ENCODE results near the gene SH3BP1.
A peak's percentile ranks its signal among the peaks of the same experiment; 100 is the strongest.
"Not testable (repeated sequence)": the region's sequence is repeated elsewhere in the genome, so short reads cannot be mapped to it uniquely, and the experiment has no call there.

The SH3BP1 gene, protein sequence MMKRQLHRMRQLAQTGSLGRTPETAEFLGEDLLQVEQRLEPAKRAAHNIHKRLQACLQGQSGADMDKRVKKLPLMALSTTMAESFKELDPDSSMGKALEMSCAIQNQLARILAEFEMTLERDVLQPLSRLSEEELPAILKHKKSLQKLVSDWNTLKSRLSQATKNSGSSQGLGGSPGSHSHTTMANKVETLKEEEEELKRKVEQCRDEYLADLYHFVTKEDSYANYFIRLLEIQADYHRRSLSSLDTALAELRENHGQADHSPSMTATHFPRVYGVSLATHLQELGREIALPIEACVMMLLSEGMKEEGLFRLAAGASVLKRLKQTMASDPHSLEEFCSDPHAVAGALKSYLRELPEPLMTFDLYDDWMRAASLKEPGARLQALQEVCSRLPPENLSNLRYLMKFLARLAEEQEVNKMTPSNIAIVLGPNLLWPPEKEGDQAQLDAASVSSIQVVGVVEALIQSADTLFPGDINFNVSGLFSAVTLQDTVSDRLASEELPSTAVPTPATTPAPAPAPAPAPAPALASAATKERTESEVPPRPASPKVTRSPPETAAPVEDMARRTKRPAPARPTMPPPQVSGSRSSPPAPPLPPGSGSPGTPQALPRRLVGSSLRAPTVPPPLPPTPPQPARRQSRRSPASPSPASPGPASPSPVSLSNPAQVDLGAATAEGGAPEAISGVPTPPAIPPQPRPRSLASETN

DNA sequence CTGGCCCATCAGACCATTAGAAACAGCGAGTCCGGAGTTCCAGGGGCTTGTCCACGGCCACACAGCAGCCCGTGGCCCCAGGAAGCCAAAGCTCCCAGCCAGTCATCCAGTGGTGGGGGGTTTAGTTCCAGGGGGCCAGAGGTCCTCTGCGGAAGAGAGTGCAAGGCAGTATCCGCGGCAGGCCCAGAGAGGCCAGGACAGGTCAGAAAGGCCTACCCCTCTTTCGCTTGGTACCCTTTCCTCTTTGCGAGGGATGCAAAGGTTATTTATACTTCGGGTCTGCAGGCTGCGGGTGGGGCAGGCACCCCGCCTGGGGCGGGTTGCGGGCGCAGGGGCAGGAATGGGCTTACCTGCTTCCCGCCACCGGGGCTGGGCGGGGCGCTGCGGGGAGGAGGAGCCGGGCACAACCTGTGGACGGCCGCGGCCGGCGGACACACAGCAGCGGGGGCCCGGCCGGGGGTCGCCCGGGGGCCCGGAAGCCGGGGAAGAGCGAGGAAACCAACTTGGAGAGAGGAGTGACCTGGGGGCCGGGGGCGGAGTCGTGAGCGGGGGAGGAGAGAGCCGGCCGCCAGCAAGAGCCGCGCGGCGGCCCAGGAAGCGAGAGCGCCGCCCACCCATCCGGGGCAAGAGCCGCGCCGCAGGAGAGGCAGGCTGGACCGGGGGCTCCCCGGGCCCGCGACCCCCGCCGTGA lies at the start of gene SH3BP1:
Gene SH3BP1, plus strand, starts transcription at position 600 of the 691 bp plus-strand sequence. CDS start 119 bp downstream, outside the sequence.
- no peak for DNase-seq

GRCh38 chr22:37591081-37591480 lies 48.4 kb upstream of the SH3BP1 start:
- DNase-seq, result not testable (repeated sequence)

GRCh38 chr22:37591823-37592404 lies 47.6 kb upstream of the SH3BP1 start:
- no peak for DNase-seq

GRCh38 chr22:37594237-37594636 lies 45.2 kb upstream of the SH3BP1 start:
- no peak for DNase-seq

DNA sequence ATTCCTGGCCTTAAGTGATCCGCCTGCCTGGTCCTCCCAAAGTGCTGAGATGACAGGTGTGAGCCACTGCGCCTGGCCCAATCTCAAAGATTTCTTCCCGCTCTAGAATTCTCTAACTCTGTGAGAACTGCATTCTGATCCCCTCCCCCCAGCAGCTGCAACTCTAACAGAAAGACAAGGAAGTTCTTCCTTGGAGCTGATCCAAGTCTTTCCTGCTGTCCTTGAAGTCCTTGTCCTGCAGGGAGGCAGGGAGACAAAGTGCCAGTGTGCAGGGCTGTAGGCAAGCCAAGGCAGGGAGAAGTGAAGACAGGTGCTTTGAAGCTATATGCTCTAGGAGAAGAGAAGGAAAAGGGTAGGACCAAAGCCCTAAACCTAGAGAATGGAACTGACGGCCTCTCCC lies 40.3 kb upstream of the SH3BP1 start:
- peak; percentile 71 for DNase-seq

GRCh38 chr22:37601203-37601539 lies 38.3 kb upstream of the SH3BP1 start:
- DNase-seq, result no peak

GRCh38 chr22:37601540-37602442 lies 37.7 kb upstream of the SH3BP1 start:
- peak; percentile 94 for DNase-seq

DNA sequence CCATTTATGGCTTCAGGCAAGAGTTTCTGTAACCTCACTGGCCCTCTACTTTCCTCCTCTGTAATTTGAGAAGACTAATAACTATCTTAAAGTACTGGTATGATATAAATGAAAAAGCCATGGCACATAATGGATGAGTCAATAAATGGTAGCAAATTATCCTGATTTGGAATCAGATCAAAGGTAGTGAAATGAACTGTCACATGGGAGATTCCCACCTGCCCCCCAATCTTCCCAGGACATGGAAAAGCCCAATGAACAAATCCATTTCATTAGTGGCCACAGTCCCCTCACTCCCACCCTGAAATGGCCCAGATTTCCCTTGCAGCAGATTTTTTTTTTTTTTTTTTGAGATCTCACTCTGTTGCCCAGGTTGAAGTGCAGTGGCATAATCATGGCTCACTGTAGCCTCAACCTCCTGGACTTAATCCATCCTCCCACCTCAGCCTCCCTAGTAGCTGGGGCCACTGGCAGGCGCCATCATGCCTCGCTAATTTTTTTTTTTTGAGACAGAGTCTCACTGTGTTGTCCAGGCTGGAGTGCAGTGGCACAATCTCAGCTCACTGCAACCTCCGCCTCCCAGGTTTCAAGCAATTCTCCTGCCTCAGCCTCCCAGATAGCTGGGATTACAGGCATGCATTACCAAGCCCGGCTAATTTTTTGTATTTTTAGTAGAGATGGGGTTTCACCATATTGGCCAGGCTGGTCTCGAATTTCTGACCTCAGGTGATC lies 36.8 kb upstream of the SH3BP1 start:
- not testable (repeated sequence) for DNase-seq

GRCh38 chr22:37604074-37604473 lies 35.4 kb upstream of the SH3BP1 start:
- no peak for DNase-seq

- DNase-seq, result no peak
These were observed 34.6 kb upstream of the SH3BP1 start for GRCh38 chr22:37604875-37605274.

DNA sequence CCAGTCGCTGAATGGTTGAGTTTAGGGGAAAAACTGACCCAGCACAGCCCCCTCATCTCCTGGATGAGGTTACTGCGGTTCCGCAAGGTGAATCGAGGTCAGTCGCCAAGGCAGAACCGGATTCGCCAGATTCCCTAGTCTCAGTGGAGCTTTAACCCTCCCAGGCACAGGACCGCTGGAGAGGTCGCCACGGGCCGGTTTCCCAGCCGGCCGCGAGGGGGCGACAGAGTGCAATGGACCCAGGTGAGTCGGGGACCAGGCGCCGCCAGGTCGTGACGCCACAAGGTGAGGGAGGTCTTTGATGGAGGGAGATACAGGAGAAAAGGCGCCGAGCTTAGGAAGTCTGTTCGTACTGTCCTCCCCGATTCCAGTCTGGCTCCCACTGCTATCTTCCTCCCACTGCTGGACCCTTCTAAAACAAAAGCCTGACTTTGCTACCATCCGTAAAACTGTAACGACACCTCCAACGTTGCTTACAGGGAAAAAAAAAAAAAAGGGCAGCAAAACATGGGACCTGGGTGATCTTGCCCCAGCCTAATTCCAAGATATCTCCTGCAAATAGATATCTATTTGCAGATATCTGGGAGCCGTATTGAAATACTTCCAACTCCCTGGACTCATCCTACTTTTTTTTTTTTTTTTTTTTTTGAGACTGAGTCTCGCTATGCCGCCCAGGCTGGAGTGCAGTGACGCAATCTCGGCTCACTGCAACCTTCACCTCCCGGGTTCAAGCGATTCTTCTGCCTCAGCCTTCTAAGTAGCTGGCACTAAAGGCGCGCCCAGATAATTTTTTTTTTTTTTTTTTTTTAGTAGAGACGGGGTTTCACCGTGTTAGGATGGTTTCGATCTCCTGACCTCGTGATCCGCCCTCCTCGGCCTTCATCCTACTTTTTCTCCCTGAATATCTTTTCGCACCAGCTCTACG lies 32.2 kb upstream of the SH3BP1 start:
- peak; percentile 90 for DNase-seq

- DNase-seq, result no peak
These were observed 31.5 kb upstream of the SH3BP1 start for GRCh38 chr22:37607935-37608476.

- DNase-seq, result peak; percentile 95
These were observed 30.8 kb upstream of the SH3BP1 start, which contains the start of gene GGA1 for GRCh38 chr22:37608477-37609239. Gene GGA1, plus strand, starts transcription at chr22:37608834. Its CDS starts 27 bp downstream, at chr22:37608861.

DNA sequence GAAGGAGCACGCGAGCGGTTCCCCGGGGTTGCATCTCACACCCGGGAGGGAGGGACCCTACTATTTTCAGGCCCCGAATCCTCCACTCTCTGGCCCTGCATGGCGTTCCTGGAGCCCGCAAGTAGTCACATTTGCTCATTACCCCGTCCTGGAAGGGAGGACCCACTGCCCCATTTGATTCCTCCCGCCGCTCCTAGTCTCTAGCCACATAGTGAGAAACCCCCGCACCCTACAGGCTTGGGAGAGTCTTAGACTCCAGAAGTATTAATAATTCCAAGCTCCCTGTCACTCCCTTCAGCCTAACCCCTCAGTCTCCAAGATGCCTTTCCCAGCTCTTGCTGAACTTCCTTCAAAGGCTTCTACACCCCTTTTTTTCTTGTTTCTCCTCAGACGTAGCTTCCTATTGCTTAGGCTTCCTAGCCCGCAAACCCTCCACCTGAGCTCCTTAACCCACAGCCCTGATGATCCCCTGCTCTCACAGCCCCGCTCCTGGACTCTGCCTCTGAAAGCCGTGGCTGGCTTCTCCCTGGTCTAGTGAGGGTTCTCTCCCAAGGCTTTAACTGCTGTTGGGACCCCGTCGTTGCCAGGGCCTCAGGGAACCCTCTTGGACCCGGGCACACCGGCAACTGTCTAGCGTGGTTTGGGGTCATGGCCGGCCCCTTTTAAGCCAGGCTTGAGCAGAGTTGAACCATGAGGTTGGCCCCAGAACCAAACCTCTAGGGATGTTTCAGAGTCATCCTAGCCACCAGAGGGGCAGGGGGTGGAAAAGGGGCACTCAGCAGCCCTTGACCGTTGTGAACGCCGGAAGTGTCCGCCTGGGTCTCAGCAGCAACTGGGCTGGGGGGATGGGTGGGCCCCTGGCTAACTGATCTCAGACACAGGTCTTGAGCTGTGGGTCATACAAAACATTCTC lies 30.0 kb upstream of the SH3BP1 start:
- no peak for DNase-seq

DNA sequence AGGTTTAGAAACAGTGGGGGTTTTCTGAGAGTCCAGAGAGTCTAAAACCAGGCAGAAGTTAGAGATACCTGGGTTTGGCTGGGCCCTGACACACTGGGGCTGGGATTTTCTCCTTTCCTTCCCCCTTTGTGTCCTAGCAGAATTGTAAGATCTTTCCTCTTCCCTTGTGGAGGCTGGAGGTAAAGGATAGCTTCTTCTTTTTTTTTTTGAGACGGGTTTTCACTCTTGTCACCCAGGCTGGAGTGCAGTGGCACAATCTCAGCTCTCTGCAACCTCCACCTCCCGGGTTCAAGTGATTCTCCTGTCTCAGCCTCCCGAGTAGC lies 29.4 kb upstream of the SH3BP1 start:
- not testable (repeated sequence) for DNase-seq

DNA sequence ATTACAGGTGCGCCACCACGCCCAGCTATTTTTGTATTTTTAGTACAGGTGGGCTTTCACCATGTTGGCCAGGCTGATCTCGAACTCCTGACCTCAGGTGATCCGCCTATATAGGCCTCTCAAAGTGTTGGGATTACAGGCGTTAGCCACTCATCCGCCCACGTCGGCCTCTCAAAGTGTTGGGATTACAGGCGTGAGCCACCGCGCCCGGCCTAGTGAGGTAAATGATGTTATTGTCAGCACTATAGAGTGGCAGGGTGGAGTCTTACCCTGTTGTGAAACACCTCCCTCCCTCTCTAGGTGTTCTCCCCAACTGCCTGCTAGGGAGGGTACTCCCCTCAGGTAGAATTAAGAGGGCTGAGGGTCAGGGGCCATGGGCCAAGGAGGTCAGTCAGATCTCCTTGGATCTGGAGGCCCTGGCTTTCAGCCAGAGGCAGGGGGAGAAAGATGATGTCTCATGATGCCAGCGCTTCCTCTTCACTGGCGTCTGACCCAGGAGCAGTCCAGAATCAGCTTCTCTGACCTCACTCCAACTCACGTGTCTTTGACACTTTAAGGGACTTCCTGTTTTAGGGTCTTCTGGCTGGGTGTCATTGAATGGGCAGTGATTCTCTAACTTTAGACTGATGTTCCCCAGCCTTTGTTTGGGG lies 28.9 kb upstream of the SH3BP1 start:
- DNase-seq, result no peak

- no peak for DNase-seq
These were observed 28.3 kb upstream of the SH3BP1 start for GRCh38 chr22:37611207-37611606.

Data from NCI-H2029 (cell line).